ENCODE results near the gene HYAL1.
"Not testable (repeated sequence)": the region's sequence is repeated elsewhere in the genome, so short reads cannot be mapped to it uniquely, and the experiment has no call there.

HYAL1 gene

GRCh38 chr3:50319894-50320625 lies 16.7 kb upstream of the HYAL1 start:
- no peak for DNase-seq (ENCODE audit: low read depth in 4 of 4, low spot score in 1 of 4)

GRCh38 chr3:50319181-50319893 lies 16.0 kb upstream of the HYAL1 start:
- no peak for DNase-seq (ENCODE audit: low read depth in 4 of 4, low spot score in 1 of 4)

DNA sequence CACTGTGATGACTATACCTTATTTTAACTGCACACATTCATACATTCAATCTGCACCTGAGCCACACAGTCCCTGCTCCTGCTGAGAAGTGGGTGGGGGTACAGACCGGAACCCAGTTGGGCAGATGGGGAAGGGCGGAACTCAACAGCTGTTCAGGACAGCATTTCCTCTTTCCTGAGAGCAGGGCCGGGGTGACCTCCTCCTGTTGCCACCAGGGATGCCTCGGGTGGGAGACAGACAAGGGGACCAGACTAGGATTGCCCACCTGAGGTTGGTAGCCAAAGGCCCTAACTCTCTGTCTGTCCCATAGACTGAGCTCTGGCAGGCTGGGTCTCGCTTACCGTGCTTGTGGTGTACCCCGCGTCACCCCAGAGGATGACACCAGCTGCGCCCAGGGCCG lies 15.2 kb upstream of the HYAL1 start:
- no peak for DNase-seq (ENCODE audit: low read depth in 4 of 4, low spot score in 1 of 4)

- no peak for DNase-seq (ENCODE audit: low read depth in 4 of 4, low spot score in 1 of 4)
Measured at GRCh38 chr3:50318163-50318562, 14.8 kb upstream of the HYAL1 start.

DNA sequence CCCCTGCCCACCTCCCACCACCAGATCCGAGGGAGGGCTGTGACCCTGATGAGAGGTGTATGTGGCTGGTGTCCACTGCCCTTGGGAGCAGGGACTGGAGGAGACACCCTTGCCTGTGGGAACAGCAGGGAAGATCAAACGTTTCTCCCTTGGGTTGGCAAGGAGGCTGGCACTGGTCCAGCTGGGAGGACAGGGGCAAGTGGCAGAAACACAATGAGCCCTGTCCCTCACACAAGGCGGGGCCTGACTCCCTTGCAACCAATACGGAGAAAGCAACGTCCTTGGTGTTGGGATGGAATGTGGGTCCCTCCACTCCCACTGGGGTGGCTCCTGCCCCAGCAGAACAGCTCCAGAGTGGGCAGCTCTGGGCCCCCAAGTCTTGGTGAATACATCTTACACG lies 13.9 kb upstream of the HYAL1 start:
- no peak for DNase-seq (ENCODE audit: low read depth in 4 of 4, low spot score in 1 of 4)

DNA sequence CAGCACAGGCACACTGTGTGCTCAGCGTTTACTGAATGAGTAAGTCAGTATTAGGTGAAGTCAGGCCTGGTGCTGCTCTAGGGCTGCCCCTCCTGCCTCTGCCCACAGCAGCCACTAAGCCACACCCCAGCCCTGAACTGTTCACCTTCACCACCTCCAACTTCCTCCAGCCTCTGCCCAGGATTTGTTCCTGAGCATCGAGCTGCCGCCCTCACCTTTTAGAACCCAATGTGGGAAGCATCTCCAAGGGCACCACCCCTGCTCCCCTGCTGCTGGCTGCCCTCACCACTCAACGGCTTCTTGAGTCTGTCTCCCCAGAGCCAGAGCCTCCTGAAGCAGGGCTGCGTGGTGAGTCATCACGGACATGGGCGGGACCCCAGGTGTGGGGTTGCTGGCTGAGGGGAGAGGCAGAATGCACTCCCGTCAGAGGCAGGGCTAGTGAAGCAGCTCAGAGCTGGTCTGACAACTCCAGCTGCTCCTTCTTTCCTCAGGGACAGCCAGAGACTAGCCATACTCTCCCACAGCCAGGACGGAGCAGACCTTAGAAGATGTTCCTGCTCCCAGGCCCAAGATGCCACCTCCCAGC lies 13.4 kb upstream of the HYAL1 start:
- DNase-seq (ENCODE audit: low read depth in 4 of 4, low spot score in 1 of 4): no peak

- DNase-seq (ENCODE audit: low read depth in 4 of 4, low spot score in 1 of 4): no peak
Measured at GRCh38 chr3:50314816-50315215, 11.4 kb upstream of the HYAL1 start.

- DNase-seq (ENCODE audit: low read depth in 4 of 4, low spot score in 1 of 4): no peak
Measured at GRCh38 chr3:50314342-50314741, 11.0 kb upstream of the HYAL1 start.

- not testable (repeated sequence) for DNase-seq (ENCODE audit: low read depth in 4 of 4, low spot score in 1 of 4)
Measured at GRCh38 chr3:50312041-50312440, 8.7 kb upstream of the HYAL1 start.

DNA sequence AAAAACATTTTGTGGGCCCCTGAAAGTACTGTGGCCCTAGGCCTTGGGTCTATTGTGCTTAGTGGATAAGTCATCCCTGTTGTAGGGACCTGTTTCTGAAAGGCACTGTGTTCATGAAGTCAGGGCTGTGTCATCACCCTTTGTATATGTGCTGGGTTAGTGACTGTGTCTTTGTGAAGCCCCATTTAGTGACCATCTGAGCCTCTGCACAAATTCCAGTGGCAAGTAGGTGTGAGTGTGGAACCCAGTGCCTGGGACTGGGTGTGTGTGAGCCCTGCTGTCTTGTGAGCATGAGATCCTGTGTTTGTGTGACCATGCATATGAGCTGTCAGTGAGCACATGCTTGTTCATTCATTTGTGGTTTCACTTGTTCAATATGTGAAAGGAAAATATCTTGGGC lies 1.2 kb upstream of the HYAL1 start:
- DNase-seq (ENCODE audit: low read depth in 4 of 4, low spot score in 1 of 4): no peak

GRCh38 chr3:50302095-50303012 lies 1.0 kb downstream of the HYAL1 start:
- DNase-seq (ENCODE audit: low read depth in 4 of 4, low spot score in 1 of 4): no peak

- DNase-seq (ENCODE audit: low read depth in 4 of 4, low spot score in 1 of 4): no peak
Measured at GRCh38 chr3:50300681-50301254, 2.6 kb downstream of the HYAL1 start.

GRCh38 chr3:50299929-50300680 lies 3.3 kb downstream of the HYAL1 start:
- DNase-seq (ENCODE audit: low read depth in 4 of 4, low spot score in 1 of 4): no peak

GRCh38 chr3:50299638-50299928 lies 3.8 kb downstream of the HYAL1 start:
- no peak for DNase-seq (ENCODE audit: low read depth in 4 of 4, low spot score in 1 of 4)

DNA sequence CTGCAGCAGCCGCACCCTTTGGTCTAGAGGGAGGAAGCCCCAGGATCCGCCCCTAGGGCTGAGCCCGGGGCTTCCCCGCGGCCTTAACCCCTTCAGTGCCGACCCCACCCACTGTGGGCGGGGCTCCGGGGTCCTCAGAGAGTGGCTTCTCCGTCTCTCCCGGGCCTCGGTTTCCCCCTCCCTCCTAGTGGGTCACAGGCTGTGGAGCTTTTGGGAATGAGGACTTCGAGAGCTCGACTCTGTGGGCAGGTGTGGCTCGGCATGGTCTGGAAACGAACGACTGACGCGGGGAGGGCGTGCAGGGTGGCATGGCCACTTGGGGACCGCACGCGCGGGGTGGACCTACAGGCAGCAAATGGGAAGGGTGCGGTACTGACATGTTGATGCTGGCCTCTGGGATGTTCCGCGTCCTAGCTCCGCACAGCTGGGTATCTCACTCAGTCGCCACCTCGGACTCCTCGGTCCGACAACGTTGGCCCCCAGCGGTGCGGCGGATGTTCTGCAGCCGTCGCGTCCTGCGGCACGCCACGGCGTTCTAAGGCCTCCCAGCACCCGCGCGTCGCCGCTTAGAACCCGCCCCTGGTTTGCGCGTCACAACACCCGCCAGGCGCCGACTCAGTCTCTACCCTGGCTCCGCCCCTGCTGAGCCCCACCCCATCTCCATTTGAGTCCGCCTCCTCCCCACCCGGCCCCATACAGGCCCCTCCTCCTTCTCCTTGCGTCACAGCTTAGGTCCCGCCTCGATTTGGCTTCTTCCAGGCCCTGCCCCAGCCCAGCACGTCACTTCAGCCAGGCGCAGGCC lies 4.3 kb downstream of the HYAL1 start, which contains the start of the genes HYAL3 and NAA80:
HYAL3 (minus strand) TSS at position 570 of the 802 bp plus-strand sequence. CDS start 3,803 bp downstream, outside the sequence.
NAA80 (minus strand) TSS at position 570 of the 802 bp plus-strand sequence. CDS start 1,942 bp downstream, outside the sequence.
- peak; percentile 94 to 98 (median 98) for DNase-seq (ENCODE audit: low read depth in 4 of 4, low spot score in 1 of 4)

GRCh38 chr3:50297896-50298725 lies 5.3 kb downstream of the HYAL1 start:
- no peak for DNase-seq (ENCODE audit: low read depth in 4 of 4, low spot score in 1 of 4)

GRCh38 chr3:50297384-50297775 lies 6.0 kb downstream of the HYAL1 start:
- DNase-seq (ENCODE audit: low read depth in 4 of 4, low spot score in 1 of 4): no peak

DNA sequence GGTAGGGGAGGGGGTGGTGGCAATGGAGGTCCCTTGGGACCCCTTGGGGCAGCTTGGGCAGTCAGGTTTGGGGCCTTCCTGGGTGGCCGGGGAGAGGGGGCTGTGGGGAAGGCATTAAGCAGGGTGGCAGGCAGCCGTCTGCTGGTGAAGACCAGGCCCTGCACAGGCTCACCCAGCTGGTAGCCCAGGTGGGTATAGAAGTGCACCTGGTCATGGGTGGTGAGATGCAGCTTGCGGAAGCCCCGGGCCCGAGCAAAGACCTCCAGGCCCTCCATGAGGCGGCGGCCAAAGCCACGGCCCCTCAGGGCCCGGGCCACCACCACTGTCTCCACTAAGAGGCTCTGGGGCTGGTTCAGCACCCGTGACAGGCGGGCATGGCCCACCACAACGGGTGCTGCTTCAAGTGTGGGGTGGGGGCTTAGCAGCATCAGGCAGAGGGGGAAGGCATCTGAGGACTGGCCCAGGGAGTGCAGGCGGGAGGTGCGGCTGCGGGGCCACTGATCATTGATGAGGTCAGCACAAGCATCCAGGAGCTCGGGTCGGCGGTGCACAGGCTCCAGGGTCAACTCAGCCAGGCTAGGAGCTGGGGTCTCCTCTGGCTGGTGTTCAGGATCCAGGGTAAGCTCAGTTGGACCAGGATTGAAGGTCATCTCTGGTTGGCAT lies 6.5 kb downstream of the HYAL1 start:
- DNase-seq (ENCODE audit: low read depth in 4 of 4, low spot score in 1 of 4): no peak

Data from stimulated activated CD4-positive, alpha-beta T cell treated with anti-CD3 and anti-CD28 coated beads, Interleukin-1b, Interleukin-23, amount 100 ng/mL, for 24 hours (primary cell).